22Rv1 (cell line): ENCODE results near the gene FBRSL1.

ENCODE experiments used
- ZFX ChIP-seq: fragments of 450-650 bp; IDR thresholded peaks from 2 replicates; pipeline ENCODE4 v1.6.1; 2017; ENCODE audit warnings: antibody characterized with exemption, borderline replicate concordance
- TF ChIP-seq, protein P1 (sequence below): fragments of 450-650 bp; IDR thresholded peaks from 2 replicates; pipeline ENCODE4 v1.5.1; 2017; ENCODE audit warnings: mild to moderate bottlenecking

DNA sequence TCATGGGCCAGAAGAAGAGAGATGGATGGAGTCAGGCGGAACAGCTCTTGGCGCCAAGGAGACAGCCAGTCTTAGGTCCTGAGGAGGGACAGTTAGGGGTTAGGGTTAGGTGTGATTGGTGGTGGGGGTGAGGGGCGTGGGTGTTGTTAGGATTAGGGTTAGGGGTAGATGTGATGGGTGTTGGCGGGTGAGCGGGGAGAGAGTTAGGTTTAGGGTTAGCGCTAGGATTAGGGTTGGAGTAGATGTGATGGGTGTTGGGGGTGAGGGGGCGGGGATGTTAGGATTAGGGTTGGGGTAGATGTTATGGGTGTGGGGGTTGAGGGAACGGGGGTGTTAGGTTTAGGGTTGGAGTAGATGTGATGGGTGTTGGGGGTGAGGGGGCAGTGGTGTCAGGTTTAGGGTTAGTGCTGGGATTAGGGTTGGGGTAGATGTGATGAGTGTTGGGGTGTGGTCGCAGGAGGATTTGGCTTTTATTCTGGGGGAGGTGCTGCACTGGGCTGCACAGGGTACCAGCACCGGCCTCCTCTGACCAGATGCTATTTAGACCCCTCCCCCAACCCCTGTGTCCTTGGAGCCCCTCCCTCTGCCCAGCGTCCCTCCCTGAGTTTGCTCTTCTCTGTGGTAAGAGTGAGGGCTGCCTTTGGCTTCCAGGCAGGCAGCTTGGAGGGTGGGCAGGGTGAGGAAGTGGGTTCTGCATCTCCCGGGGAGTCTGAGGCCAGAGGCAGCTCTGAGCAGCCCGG, 35.6 kb upstream of the FBRSL1 start:
- TF ChIP-seq, protein P1, sequence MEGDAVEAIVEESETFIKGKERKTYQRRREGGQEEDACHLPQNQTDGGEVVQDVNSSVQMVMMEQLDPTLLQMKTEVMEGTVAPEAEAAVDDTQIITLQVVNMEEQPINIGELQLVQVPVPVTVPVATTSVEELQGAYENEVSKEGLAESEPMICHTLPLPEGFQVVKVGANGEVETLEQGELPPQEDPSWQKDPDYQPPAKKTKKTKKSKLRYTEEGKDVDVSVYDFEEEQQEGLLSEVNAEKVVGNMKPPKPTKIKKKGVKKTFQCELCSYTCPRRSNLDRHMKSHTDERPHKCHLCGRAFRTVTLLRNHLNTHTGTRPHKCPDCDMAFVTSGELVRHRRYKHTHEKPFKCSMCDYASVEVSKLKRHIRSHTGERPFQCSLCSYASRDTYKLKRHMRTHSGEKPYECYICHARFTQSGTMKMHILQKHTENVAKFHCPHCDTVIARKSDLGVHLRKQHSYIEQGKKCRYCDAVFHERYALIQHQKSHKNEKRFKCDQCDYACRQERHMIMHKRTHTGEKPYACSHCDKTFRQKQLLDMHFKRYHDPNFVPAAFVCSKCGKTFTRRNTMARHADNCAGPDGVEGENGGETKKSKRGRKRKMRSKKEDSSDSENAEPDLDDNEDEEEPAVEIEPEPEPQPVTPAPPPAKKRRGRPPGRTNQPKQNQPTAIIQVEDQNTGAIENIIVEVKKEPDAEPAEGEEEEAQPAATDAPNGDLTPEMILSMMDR = no peak
- no peak for TF ChIP-seq ZFX
